ENCODE data around the gene CENPN. TPM values are rescaled to one million over a fixed set of nuclear protein-coding genes. Genes with fewer than 3 reads are reported as not detected.

Gene CENPN
- total RNA-seq, 1 experiment from 2014 or later: 76.7 TPM

- POLR2A ChIA-PET: no interaction called here
- RAD21 ChIA-PET (ENCODE audit: low non-redundant PET in 1 of 2, low total read pairs in 2 of 2, uncharacterized antibody in 2 of 2, unreplicated experiment in 2 of 2): no interaction called here
- Histone ChIP-seq H3K4me2 (ENCODE audit: low read length) (no peak overlapping the region), H3K9me3 (ENCODE audit: control insufficient read depth in 1 of 2, insufficient read depth in 1 of 2, low read depth in 1 of 2, low read length in 2 of 2) (no peaks in the 10 kb centered on the region), H3K27ac (ENCODE audit: low read depth, low read length) (no peak overlapping the region), H3K79me2 (ENCODE audit: insufficient read depth, low read length) (no peaks in the 10 kb centered on the region), H3K9me2 (ENCODE audit: insufficient read depth) (no peaks in the 10 kb centered on the region), H3K4me3 (replicated peaks in 1 of 2; ENCODE audit: low read depth in 1 of 2, low read length in 2 of 2) (no peak overlapping the region), H3K36me3 (ENCODE audit: control insufficient read depth in 1 of 2, insufficient read depth in 2 of 2, low read length in 2 of 2) (peaks cover 15 to 24% of the 10 kb centered on the region in 2 experiments), H3K27me3 (ENCODE audit: insufficient read depth, low read length) (no peaks in the 10 kb centered on the region), H4K20me1 (ENCODE audit: insufficient read depth) (no peaks in the 10 kb centered on the region), H3K9ac (ENCODE audit: low read length) (no peak overlapping the region), H2AFZ (ENCODE audit: low read depth, low read length, poor library complexity, severe bottlenecking) (no peak overlapping the region), H3K4me1 (ENCODE audit: control insufficient read depth in 1 of 2, insufficient read depth in 2 of 2, low read length in 2 of 2) (peaks cover under 1% of the 10 kb centered on the region in 2 experiments; a peak in 2 of 4 replicates)
- no peak for DNase-seq (ENCODE audit: low read depth, low spot score)
- TF ChIP-seq ELF1 (IDR thresholded peaks at IDR 0.05; ENCODE audit: borderline replicate concordance, low read depth) (no peak), EZH2phosphoT487 (IDR thresholded peaks at IDR 0.05; ENCODE audit: borderline replicate concordance) (no peak), EZH2 (IDR thresholded peaks at IDR 0.05) (no peak), TCF7L2 (IDR thresholded peaks at IDR 0.05; ENCODE audit: borderline replicate concordance, extremely low read depth, insufficient read depth, insufficient read length) (no peak), CEBPB (IDR thresholded peaks at IDR 0.05; ENCODE audit: low read depth) (no peak), SIN3A (IDR thresholded peaks at IDR 0.05; ENCODE audit: low read depth) (no peak), CBX3 (IDR thresholded peaks at IDR 0.05; ENCODE audit: low read depth) (no peak), SRF (IDR thresholded peaks at IDR 0.05; ENCODE audit: low read depth) (no peak), CTCF (IDR thresholded peaks at IDR 0.05 in 2 of 3, conservative IDR thresholded peaks at IDR 0.05 in 1 of 3; ENCODE audit: borderline replicate concordance in 1 of 3, insufficient read depth in 1 of 3, low read depth in 2 of 3, low read length in 2 of 3) (no peak)
- TF ChIP-seq, protein P1, sequence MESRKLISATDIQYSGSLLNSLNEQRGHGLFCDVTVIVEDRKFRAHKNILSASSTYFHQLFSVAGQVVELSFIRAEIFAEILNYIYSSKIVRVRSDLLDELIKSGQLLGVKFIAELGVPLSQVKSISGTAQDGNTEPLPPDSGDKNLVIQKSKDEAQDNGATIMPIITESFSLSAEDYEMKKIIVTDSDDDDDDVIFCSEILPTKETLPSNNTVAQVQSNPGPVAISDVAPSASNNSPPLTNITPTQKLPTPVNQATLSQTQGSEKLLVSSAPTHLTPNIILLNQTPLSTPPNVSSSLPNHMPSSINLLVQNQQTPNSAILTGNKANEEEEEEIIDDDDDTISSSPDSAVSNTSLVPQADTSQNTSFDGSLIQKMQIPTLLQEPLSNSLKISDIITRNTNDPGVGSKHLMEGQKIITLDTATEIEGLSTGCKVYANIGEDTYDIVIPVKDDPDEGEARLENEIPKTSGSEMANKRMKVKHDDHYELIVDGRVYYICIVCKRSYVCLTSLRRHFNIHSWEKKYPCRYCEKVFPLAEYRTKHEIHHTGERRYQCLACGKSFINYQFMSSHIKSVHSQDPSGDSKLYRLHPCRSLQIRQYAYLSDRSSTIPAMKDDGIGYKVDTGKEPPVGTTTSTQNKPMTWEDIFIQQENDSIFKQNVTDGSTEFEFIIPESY (IDR thresholded peaks at IDR 0.05; ENCODE audit: extremely low read depth, insufficient replicate concordance, low read length): no peak
- ATAC-seq: no peak
- CTCF ChIA-PET: no interaction called here
- BruUV-seq (replicated peaks): no TSS peak
- intact Hi-C loops (cut with micrococcal nuclease): loop anchor here (10.0 kb wide), 1 partner anchor 705 kb away; no protein-coding TSS in a partner anchor
These were observed 23.1 kb downstream of the CENPN start for GRCh38 chr16:81029930-81030604.
